ENCODE data around the gene PPP5C.

PPP5C gene

GRCh38 chr19:46394402-46394797, 47.5 kb downstream of the PPP5C start:
- TF ChIP-seq GATA3 (IDR thresholded peaks at IDR 0.05; ENCODE audit: low read depth, low read length) (no peak), GATA2 (IDR thresholded peaks at IDR 0.05; ENCODE audit: low read depth, low read length) (no peak)

- no peak for TF ChIP-seq GATA2 (IDR thresholded peaks at IDR 0.05; ENCODE audit: low read depth, low read length)
These were observed 55.8 kb downstream of the PPP5C start for GRCh38 chr19:46402725-46403124.

GRCh38 chr19:46404055-46404752, 57.3 kb downstream of the PPP5C start:
- TF ChIP-seq GATA3 (IDR thresholded peaks at IDR 0.05; ENCODE audit: low read depth, low read length) (no peak), GATA2 (IDR thresholded peaks at IDR 0.05; ENCODE audit: low read depth, low read length) (no peak)

- TF ChIP-seq GATA3 (IDR thresholded peaks at IDR 0.05; ENCODE audit: low read depth, low read length) (no peak), GATA2 (IDR thresholded peaks at IDR 0.05; ENCODE audit: low read depth, low read length) (no peak)
These were observed 58.0 kb downstream of the PPP5C start for GRCh38 chr19:46404753-46405468.

- TF ChIP-seq GATA2 (IDR thresholded peaks at IDR 0.05; ENCODE audit: low read depth, low read length) (no peak), GATA3 (IDR thresholded peaks at IDR 0.05; ENCODE audit: low read depth, low read length) (no peak)
These were observed 60.1 kb downstream of the PPP5C start for GRCh38 chr19:46406976-46407375.

- TF ChIP-seq GATA2 (IDR thresholded peaks at IDR 0.05; ENCODE audit: low read depth, low read length) (no peak), GATA3 (IDR thresholded peaks at IDR 0.05; ENCODE audit: low read depth, low read length) (no peak)
These were observed 61.2 kb downstream of the PPP5C start for GRCh38 chr19:46407856-46408663.

- TF ChIP-seq GATA2 (IDR thresholded peaks at IDR 0.05; ENCODE audit: low read depth, low read length), result no peak
- no peak for TF ChIP-seq GATA3 (IDR thresholded peaks at IDR 0.05; ENCODE audit: low read depth, low read length)
These were observed 61.8 kb downstream of the PPP5C start for GRCh38 chr19:46408664-46409039.

GRCh38 chr19:46409191-46409590, 62.3 kb downstream of the PPP5C start:
- TF ChIP-seq GATA3 (IDR thresholded peaks at IDR 0.05; ENCODE audit: low read depth, low read length) (no peak), GATA2 (IDR thresholded peaks at IDR 0.05; ENCODE audit: low read depth, low read length) (no peak)

GRCh38 chr19:46410205-46411087, 63.6 kb downstream of the PPP5C start:
- TF ChIP-seq GATA3 (IDR thresholded peaks at IDR 0.05; ENCODE audit: low read depth, low read length) (no peak), GATA2 (IDR thresholded peaks at IDR 0.05; ENCODE audit: low read depth, low read length) (no peak)

GRCh38 chr19:46411088-46411924, 64.4 kb downstream of the PPP5C start:
- TF ChIP-seq GATA2 (IDR thresholded peaks at IDR 0.05; ENCODE audit: low read depth, low read length) (no peak), GATA3 (IDR thresholded peaks at IDR 0.05; ENCODE audit: low read depth, low read length) (no peak)

GRCh38 chr19:46411925-46412649, 65.2 kb downstream of the PPP5C start:
- TF ChIP-seq GATA3 (IDR thresholded peaks at IDR 0.05; ENCODE audit: low read depth, low read length), result no peak
- no peak for TF ChIP-seq GATA2 (IDR thresholded peaks at IDR 0.05; ENCODE audit: low read depth, low read length)

GRCh38 chr19:46412650-46413261, 65.9 kb downstream of the PPP5C start:
- TF ChIP-seq GATA2 (IDR thresholded peaks at IDR 0.05; ENCODE audit: low read depth, low read length) (no peak), GATA3 (IDR thresholded peaks at IDR 0.05; ENCODE audit: low read depth, low read length) (no peak)
